ENCODE data around the gene SURF4.
"Not testable (repeated sequence)": the region's sequence is repeated elsewhere in the genome, so short reads cannot be mapped to it uniquely, and the experiment has no call there.

Gene SURF4

GRCh38 chr9:133397370-133397769 lies 21.5 kb upstream of the SURF4 start:
- DNase-seq, result no peak

- no peak for DNase-seq
These were observed 21.1 kb upstream of the SURF4 start for GRCh38 chr9:133396952-133397351.

- DNase-seq, result no peak
These were observed 18.9 kb upstream of the SURF4 start for GRCh38 chr9:133394687-133395271.

- no peak for DNase-seq
These were observed 17.5 kb upstream of the SURF4 start for GRCh38 chr9:133393399-133393798.

- not testable (repeated sequence) for DNase-seq
These were observed 16.4 kb upstream of the SURF4 start for GRCh38 chr9:133392308-133392707.

- not testable (repeated sequence) for DNase-seq
These were observed 15.6 kb upstream of the SURF4 start for GRCh38 chr9:133391449-133391848.

GRCh38 chr9:133390713-133391112 lies 14.9 kb upstream of the SURF4 start:
- DNase-seq, result no peak

- no peak for DNase-seq
These were observed 13.7 kb upstream of the SURF4 start for GRCh38 chr9:133389562-133389961.

- DNase-seq, result no peak
These were observed 13.2 kb upstream of the SURF4 start for GRCh38 chr9:133389025-133389557.

GRCh38 chr9:133387680-133388079 lies 11.8 kb upstream of the SURF4 start:
- DNase-seq, result no peak

GRCh38 chr9:133386338-133386737 lies 10.5 kb upstream of the SURF4 start:
- DNase-seq, result no peak

- DNase-seq, result no peak
These were observed 9.6 kb upstream of the SURF4 start for GRCh38 chr9:133385452-133385851.

- DNase-seq, result no peak
These were observed 9.0 kb upstream of the SURF4 start for GRCh38 chr9:133384736-133385321.

GRCh38 chr9:133383438-133383837 lies 7.6 kb upstream of the SURF4 start:
- DNase-seq, result no peak

GRCh38 chr9:133382507-133383141 lies 6.8 kb upstream of the SURF4 start:
- DNase-seq, result no peak

- no peak for DNase-seq
These were observed 4.9 kb upstream of the SURF4 start for GRCh38 chr9:133380734-133381133.

- no peak for DNase-seq
These were observed 3.6 kb upstream of the SURF4 start for GRCh38 chr9:133379153-133380086.

- DNase-seq, result no peak
These were observed 2.6 kb upstream of the SURF4 start for GRCh38 chr9:133378408-133378962.

GRCh38 chr9:133377721-133378216 lies 1.9 kb upstream of the SURF4 start:
- DNase-seq, result no peak

- not testable (repeated sequence) for DNase-seq
These were observed 1.4 kb upstream of the SURF4 start for GRCh38 chr9:133377280-133377679.

GRCh38 chr9:133375116-133375723 lies 640 bp downstream of the SURF4 start:
- DNase-seq, result no peak

- no peak for DNase-seq
These were observed 1.2 kb downstream of the SURF4 start for GRCh38 chr9:133374612-133375115.

All from effector CD8-positive, alpha-beta T cell (primary cell).